Breast epithelium (tissue), 3 donors: ENCODE measurements around the gene UBL3.

Experiments
- CTCF ChIP-seq, 3 donors: fragments of 450-650 bp; IDR thresholded peaks; one replicate each; pipeline ENCODE4 v1.5.1; 2016 to 2017; ENCODE audit warnings: antibody characterized with exemption in 3 of 3, mild to moderate bottlenecking in 3 of 3, moderate library complexity in 3 of 3
- POLR2AphosphoS5 ChIP-seq, 3 donors: sonication (generic); formaldehyde crosslinking; IDR thresholded peaks; one replicate each; pipeline ENCODE4 v1.6.1; 2017; ENCODE audit warnings: antibody characterized with exemption in 3 of 3

- TF ChIP-seq POLR2AphosphoS5 (IDR thresholded peaks at IDR 0.05) (no peak), CTCF (IDR thresholded peaks at IDR 0.05) (no peak)
Measured at GRCh38 chr13:29752175-29752574, 98.2 kb downstream of the UBL3 start.
